ENCODE data around the gene IMMP2L. TPM values are rescaled to one million over a fixed set of nuclear protein-coding genes. Genes with fewer than 3 reads are reported as not detected.

IMMP2L gene
- total and polyA plus RNA-seq, 2 of the 4 experiments (the other 2 are of a cell fraction) = 5.8 to 9.3 TPM

- Histone ChIP-seq H2AK5ac (ENCODE audit: low read depth, low read length) (no peak overlapping the region), H3K14ac (replicated peaks; ENCODE audit: low read depth, low read length) (no peak overlapping the region), H2AK9ac (replicated peaks; ENCODE audit: low read depth, low read length, poor library complexity) (no peak overlapping the region), H3K27ac (ENCODE audit: insufficient read depth, low read length) (no peak overlapping the region), H3K4me1 (ENCODE audit: control insufficient read depth, insufficient read depth, low read length) (no peaks in the 10 kb centered on the region), H3K23ac (ENCODE audit: low read depth, low read length) (no peak overlapping the region), H3K9me3 (ENCODE audit: control insufficient read depth, insufficient read depth, low read length) (no peaks in the 10 kb centered on the region), H2BK15ac (ENCODE audit: low read depth, low read length) (no peak overlapping the region), H2BK20ac (ENCODE audit: low read depth, low read length) (no peak overlapping the region), H4K91ac (ENCODE audit: insufficient read depth, low read depth, low read length) (no peak overlapping the region), H4K8ac (ENCODE audit: low read depth in 2 of 2, low read length in 2 of 2) (no peak overlapping the region), H3K4me2 (ENCODE audit: low read depth, low read length) (no peak overlapping the region), H3K36me3 (ENCODE audit: control insufficient read depth, insufficient read depth, low read length) (no peaks in the 10 kb centered on the region), H3K18ac (ENCODE audit: low read depth, low read length) (no peak overlapping the region), H3K56ac (ENCODE audit: extremely low read depth, insufficient read depth, low read length) (no peak overlapping the region), H3K4ac (ENCODE audit: low read depth, low read length) (no peak overlapping the region), H2AFZ (replicated peaks; ENCODE audit: low read length, poor library complexity) (no peak overlapping the region), H2BK5ac (ENCODE audit: low read depth, low read length, poor library complexity, severe bottlenecking) (no peak overlapping the region), H3K79me1 (ENCODE audit: low read depth in 1 of 2, low read length in 2 of 2) (no peaks in the 10 kb centered on the region), H3K4me3 (ENCODE audit: insufficient read depth, low read depth, low read length) (no peak overlapping the region), H3K27me3 (ENCODE audit: control insufficient read depth, insufficient read depth, low read length) (no peaks in the 10 kb centered on the region), H3K9ac (ENCODE audit: low read depth, low read length) (no peak overlapping the region), H4K20me1 (ENCODE audit: insufficient read depth, low read length) (no peaks in the 10 kb centered on the region), H3K9me1 (ENCODE audit: insufficient read depth, low read length) (peaks cover 2% of the 10 kb centered on the region; the same call in 1 of the 2 replicates), H2BK120ac (ENCODE audit: low read depth, low read length) (no peak overlapping the region), H4K5ac (ENCODE audit: low read depth, low read length) (no peak overlapping the region)
- DNase-seq = no peak
- in situ Hi-C loops (cut with MboI; ENCODE audit: low sequenced_read_pairs) (no loop called here), intact Hi-C loops (cut with micrococcal nuclease) (no loop called here), dilution Hi-C loops (cut with HindIII; ENCODE audit: low sequenced_read_pairs, unreplicated experiment) (no loop called here)
- BruUV-seq (replicated peaks) = no TSS peak
- 92% methylated on average over 2 of the region's 3 CpGs; no CpG with 5 or more reads in 1 of the 2 experiments for WGBS, 2 experiments (ENCODE audit: extremely low coverage in 2 of 2, insufficient read length in 1 of 2)
- no peak for ATAC-seq (ENCODE audit: low read depth)
- ChIA-PET CTCF (no interaction called here), POLR2A (ENCODE audit: unreplicated experiment) (no interaction called here)
- TF ChIP-seq USF2 (IDR thresholded peaks at IDR 0.05; ENCODE audit: low read depth, low read length) (no peak), CTCF (conservative IDR thresholded peaks at IDR 0.05; ENCODE audit: low read depth, low read length) (no peak), MXI1 (IDR thresholded peaks at IDR 0.05; ENCODE audit: borderline replicate concordance, low read depth, low read length) (no peak), MAZ (IDR thresholded peaks at IDR 0.05; ENCODE audit: borderline replicate concordance, low read depth, low read length) (no peak), CEBPB (IDR thresholded peaks at IDR 0.05; ENCODE audit: low read depth, low read length) (no peak), MAFK (IDR thresholded peaks at IDR 0.05; ENCODE audit: low read depth, low read length) (no peak), BHLHE40 (IDR thresholded peaks at IDR 0.05; ENCODE audit: low read depth, low read length) (no peak), RCOR1 (IDR thresholded peaks at IDR 0.05; ENCODE audit: insufficient replicate concordance, low read length) (no peak), CHD1 (IDR thresholded peaks at IDR 0.05; ENCODE audit: low read depth, low read length) (no peak)
Measured at GRCh38 chr7:111192614-111193413, 369.5 kb downstream of the IMMP2L start.
